HK-2 (cell line): ENCODE data around the gene BORCS6.

Experiments
- DNase-seq: peaks from one replicate; pipeline ENCODE4 v3.0.0-alpha.2; 2018; ENCODE audit not compliant: unreplicated experiment

The BORCS6 gene

GRCh38 chr17:8210761-8211458 is 20.9 kb upstream of the BORCS6 start:
- peak; percentile 34 for DNase-seq

- peak; percentile 94 for DNase-seq
These were observed 20.2 kb upstream of the BORCS6 start, which contains the start of gene AURKB for GRCh38 chr17:8209907-8210760. Gene AURKB, minus strand, starts transcription at chr17:8210575. Its CDS starts 351 bp downstream, at chr17:8210224.

DNA sequence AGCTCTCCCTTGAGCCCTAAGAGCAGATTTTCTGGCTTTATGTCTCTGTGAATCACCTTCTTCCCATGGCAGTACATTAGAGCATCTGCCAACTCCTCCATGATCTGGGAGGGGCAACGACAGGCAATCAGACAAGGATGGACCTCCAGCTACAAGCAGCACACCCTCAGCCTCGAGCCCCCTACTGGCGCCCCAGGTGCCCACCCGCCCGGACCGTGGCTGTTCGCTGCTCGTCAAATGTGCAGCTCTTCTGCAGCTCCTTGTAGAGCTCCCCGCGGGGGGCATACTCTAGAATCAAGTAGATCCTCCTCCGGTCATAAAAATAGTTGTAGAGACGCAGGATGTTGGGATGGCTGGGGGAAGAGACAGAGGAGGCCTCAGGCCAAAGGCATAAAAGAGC is 16.6 kb upstream of the BORCS6 start:
- no peak for DNase-seq

DNA sequence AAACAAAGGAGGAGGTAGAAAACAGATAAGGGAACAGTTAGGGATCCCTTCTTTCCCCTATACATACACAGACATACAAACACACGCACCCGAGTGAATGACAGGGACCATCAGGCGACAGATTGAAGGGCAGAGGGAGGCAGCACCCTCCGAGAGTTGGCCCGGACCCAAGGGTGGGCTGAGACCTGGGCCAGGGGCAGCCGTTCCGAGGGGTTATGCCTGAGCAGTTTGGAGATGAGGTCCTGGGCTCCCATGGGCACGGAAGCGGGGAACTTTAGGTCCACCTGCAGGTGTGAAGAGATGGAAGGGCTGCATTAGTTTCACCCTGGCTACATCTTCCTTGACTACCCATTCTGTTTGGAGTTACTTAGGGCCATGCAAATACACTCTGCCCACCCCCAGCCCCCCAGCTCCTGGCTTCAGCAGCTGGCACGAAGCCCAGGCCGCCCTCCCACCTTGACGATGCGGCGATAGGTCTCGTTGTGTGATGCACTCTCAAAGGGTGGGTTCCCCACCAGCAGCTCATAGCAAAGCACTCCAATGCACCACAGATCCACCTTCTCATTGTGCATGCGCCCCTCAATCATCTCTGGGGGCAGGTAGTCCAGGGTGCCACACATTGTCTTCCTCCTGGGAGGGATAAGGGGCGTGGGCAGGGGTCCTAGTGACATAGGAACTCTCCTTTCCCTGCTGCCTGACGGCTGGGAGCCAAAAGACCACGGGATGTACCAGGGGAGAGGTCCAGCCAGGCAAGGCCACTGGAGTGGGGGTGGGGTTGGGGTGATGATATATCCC is 15.0 kb upstream of the BORCS6 start:
- no peak for DNase-seq

GRCh38 chr17:8192070-8192815 is 2.3 kb upstream of the BORCS6 start:
- peak; percentile 79 for DNase-seq

GRCh38 chr17:8190506-8190905 is 526 bp upstream of the BORCS6 start:
- no peak for DNase-seq

DNA sequence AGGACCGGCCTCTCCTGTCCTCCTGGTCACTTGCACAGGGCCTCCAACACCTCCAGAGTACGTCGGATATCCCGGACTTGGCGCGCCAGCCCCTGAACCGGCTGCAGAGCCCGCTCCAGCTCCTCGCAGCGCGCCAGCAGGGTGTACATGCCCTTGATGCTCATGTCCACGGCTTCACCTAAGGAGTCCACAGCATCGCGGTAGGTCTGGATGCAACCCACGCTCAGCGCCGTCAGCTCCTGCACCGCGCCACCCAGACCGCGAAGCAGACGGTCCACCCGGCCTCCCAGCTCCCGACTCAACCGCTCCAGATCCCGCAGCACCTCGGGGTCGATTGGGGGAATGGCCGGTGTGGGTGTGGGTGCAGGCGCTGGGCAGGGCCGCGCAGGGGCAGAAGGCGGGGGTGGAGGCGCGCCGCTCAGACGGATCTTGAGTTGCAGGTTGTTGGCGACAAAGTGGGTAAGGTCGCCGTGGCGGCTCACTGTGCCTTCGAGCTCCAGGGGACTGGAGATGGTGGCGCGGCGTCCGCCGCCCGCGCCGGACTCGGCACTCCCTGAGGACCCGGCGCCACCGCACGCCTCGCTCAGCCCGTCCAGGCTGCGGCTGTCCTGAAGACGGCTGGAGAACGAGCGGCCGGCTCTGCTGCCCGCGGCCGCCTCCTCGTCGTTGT is 804 bp downstream of the BORCS6 start:
- DNase-seq: peak; percentile 31

DNA sequence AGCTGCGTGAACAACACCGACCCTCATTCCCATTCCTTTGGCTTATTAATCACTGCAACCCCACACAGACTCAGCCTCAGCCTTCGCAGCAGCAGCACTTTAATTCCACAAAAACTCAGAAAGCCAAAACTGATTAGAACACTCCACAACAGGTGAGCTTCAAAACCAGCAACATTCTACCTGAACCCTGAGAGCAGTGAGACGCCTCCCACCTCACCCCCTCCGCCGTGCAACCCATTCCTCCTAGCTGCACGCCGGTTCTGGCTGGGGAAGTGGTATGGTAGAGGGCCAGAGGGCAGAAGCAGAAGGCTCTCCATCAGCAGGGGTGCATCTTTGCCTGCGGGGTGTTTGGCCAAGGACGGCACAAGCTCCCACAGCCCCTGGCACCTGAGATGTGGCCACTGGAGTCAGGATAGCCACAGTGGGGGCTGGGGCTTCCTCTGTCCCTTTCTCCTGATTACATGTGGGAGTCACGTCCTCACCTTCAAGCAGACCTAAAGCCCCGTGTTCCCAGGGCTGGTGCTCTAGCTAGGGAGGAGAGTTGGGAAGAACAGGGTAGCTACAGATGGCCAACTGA is 1.6 kb downstream of the BORCS6 start:
- DNase-seq: no peak

DNA sequence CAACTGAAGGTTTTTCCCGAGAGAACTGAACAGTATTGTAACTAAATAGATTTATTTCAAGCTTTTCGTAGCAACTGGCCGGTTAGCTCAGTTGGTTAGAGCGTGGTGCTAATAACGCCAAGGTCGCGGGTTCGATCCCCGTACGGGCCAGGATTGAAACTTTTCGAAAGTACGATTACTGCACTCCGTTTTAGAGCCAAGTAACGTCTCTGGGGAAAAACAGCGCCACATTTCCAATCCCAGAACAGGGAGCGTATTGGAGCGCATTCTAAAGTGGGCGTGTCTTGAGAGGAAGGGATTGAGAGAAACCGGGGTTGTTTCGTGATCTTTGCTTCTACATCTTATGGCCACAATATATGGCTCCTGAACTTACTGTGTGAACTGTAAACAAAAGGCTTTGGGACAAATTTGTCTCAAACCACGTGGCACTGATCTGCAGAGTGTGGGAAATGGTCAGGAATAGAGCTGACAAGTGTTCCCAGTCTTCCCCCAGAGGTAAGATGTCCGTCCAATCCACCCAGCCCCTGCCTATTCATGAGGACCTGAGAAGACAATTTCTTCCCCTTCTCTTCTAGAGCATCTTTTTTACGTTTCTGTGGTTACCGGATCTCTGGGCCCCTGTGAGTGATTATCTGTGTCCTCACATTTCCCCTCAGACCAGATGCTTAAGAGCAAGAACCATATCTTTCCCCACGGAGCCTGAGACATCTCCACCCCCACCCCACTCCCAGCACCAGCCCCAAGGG is 2.3 kb downstream of the BORCS6 start:
- peak; percentile 95 for DNase-seq

DNA sequence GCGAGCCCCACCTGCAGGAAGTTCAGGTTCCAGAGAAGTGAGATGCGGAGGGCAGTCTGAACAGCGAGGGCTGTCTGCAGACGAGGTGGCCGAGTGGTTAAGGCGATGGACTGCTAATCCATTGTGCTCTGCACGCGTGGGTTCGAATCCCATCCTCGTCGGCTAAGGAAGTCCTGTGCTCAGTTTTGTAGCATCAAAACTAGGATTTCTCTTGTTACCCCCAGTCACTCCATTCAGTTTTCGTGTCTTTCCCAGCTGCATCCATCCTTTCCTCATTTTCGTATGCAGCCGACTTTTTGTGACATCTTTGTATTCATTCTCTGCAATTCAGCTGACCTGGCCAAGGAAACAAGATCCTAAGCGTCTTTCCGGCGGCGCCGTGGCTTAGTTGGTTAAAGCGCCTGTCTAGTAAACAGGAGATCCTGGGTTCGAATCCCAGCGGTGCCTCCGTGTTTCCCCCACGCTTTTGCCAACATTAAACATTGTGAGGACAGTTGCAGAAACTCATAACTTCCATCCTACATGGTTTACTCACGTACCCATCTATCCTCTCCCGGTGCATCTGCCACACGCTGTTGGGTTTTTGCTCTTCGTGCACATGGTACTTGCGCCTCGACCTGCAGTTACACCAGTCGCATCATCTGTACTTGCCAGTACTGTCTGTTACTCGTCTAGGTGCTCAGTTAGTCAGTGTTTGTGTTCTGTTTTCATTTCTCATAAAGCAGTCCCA is 3.0 kb downstream of the BORCS6 start:
- DNase-seq: peak; percentile 98

DNA sequence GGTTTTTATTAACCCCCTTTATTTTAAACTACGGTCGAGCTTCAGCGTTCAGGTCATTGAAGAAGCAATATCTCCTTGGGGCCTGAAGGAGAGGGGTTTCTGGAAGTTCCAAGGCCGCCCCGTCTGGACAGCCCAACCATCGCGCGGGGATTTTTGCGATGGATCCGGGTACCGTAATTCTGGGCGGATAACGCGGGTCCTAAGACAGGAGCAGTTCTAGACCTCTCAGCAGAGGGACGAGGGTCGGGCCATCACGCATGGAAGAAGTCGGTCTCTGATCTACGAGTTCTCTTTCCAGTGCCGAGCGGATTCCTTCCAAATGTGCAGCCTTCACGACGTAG is 3.6 kb downstream of the BORCS6 start:
- no peak for DNase-seq

GRCh38 chr17:8185582-8186445 is 4.2 kb downstream of the BORCS6 start:
- peak; percentile 97 for DNase-seq

DNA sequence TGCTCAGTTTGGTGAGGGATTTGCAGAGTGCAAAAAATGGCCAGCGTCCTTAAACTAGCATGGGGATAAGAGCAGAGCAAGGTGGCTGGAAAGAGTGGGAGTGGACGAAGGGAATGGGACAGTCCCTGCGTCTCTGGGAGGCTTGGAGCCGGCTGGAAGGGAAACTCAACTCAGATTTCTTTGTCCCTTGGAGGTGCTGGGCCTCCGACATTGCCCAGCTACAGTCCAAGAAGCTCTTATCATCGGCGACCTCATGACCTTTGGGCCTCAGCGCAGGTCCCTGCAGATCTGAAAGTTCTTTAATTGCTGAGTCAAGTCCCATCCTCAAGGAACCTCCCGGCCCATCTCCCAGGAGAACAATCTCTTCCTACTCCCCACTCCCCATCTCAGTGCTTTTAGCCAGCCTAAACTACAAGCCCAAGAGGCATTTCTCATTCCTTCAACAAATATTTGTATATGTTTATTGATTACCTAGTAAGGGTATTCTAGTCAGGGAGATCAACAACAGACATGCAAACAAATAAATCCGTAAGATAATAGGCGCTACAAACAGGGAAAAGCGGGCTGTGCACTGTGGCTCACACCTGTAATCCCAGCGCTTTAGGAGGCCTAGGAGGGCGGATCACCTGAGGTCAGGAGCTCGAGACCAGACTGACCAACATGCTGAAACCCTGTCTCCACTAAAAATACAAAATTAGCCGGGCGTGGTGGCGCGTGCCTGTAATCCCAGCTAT is 12.8 kb downstream of the BORCS6 start:
- DNase-seq: no peak

GRCh38 chr17:8176197-8176940 is 13.6 kb downstream of the BORCS6 start, which contains the start of gene TMEM107:
Gene TMEM107, minus strand, starts transcription at chr17:8176380. Its CDS starts 94 bp downstream, at chr17:8176286.
- peak; percentile 87 for DNase-seq

DNA sequence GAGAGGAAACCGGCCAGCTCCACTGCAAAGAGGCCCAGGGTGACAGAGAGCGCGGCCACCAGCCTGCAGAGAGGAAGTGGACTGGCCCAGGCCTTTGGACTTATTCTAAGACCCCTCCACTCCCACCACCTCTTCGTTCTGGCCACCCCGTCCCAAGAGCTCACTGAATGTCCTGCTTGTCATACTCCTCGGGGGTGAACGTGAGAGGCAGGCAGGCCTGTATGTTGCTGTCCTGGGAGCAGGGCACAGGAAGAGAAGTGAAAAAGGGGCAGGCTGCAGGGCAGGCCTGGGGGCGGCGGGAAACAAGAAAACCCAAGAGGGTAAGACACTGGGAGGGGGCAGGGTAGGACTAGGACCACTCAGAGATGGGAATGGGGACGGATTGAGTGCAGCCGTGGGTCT is 14.2 kb downstream of the BORCS6 start:
- no peak for DNase-seq

GRCh38 chr17:8173871-8174322 is 16.1 kb downstream of the BORCS6 start:
- peak; percentile 25 for DNase-seq
